ENCODE results near the gene EFR3B. TPM values are rescaled to one million over a fixed set of nuclear protein-coding genes. Genes with fewer than 3 reads are reported as not detected.
"Not testable (repeated sequence)": the region's sequence is repeated elsewhere in the genome, so short reads cannot be mapped to it uniquely, and the experiment has no call there.

The EFR3B gene
- total RNA-seq, 1 donor from 2014 or later, result 17.2 TPM

DNA sequence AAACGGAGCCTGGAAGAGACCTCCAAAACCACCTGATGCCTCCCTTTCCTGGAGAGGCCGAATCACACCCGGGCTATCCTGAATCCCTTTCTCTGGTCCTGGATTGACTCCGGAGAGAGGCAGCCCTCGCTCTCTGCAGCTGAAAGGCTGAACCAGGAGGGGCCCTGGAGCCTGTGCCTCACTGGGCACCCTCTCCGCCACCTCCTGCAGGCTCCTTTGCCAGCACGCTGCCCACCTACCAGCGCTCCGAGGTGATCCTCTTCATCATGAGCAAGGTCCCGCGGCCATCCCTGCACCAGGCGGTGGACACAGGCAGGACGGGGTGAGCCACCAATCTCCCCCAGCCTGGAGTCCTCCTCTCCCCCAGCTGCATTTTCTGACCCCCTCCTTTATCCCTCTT, 90.8 kb downstream of the EFR3B start:
- Histone ChIP-seq H3K4me2 (peak overlapping the region; percentile 80), H3K4me1 (peaks cover 22% of the 10 kb centered on the region), H3K9ac (no peak overlapping the region), H3K9me3 (ENCODE audit: low read depth) (no peaks in the 10 kb centered on the region), H3F3A (ENCODE audit: low read depth) (peaks cover 29% of the 10 kb centered on the region), H3K4me3 (peak overlapping the region; percentile 22), H3K79me2 (ENCODE audit: low read depth) (no peaks in the 10 kb centered on the region), H2AFZ (replicated peaks) (no peak overlapping the region), H3K27ac (peak overlapping the region; percentile 86), H3K36me3 (no peaks in the 10 kb centered on the region), H3K27me3 (peaks cover 8% of the 10 kb centered on the region), H4K20me1 (ENCODE audit: low read depth) (peaks cover 4% of the 10 kb centered on the region)
- H3K27ac Mint-ChIP-seq, result no peak overlapping the region
- peaks cover 27% of the 10 kb centered on the region for H3K36me3 Mint-ChIP-seq
- peaks cover 6% of the 10 kb centered on the region for H3K27me3 Mint-ChIP-seq (ENCODE audit: insufficient read depth, low read depth)
- peaks cover 8% of the 10 kb centered on the region for H3K4me1 Mint-ChIP-seq
- no peak overlapping the region for H3K4me3 Mint-ChIP-seq
- no peak for DNase-seq (ENCODE audit: low spot score)
- no peaks in the 10 kb centered on the region for H3K9me3 Mint-ChIP-seq
- TF ChIP-seq EZH2 (IDR thresholded peaks at IDR 0.05) (no peak), EZH2phosphoT487 (IDR thresholded peaks at IDR 0.05) (no peak)
- TF ChIP-seq, protein P1, sequence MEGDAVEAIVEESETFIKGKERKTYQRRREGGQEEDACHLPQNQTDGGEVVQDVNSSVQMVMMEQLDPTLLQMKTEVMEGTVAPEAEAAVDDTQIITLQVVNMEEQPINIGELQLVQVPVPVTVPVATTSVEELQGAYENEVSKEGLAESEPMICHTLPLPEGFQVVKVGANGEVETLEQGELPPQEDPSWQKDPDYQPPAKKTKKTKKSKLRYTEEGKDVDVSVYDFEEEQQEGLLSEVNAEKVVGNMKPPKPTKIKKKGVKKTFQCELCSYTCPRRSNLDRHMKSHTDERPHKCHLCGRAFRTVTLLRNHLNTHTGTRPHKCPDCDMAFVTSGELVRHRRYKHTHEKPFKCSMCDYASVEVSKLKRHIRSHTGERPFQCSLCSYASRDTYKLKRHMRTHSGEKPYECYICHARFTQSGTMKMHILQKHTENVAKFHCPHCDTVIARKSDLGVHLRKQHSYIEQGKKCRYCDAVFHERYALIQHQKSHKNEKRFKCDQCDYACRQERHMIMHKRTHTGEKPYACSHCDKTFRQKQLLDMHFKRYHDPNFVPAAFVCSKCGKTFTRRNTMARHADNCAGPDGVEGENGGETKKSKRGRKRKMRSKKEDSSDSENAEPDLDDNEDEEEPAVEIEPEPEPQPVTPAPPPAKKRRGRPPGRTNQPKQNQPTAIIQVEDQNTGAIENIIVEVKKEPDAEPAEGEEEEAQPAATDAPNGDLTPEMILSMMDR (IDR thresholded peaks at IDR 0.05), result no peak

DNA sequence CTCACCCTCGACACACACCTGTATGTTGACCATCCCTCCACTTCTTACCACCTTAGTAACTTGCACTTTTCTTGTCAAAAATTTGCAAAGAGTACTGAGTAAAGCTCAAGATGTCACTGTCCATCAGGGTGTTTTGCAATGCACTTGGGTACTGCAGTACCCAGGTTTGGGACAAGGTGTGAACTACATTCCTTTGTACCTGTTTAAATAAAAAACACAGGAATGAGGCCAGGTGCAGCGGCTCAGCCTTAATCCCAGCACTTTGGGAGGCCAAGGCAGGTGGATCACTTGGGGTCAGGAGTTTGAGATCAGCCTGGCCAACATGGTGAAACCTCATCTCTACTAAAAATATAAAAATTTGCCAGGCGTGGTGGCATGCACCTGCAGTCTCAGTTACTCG, 98.7 kb downstream of the EFR3B start:
- not testable (repeated sequence) for H3F3A ChIP-seq (ENCODE audit: low read depth); H3K4me3 ChIP-seq; H3K9ac ChIP-seq; H3K79me2 ChIP-seq (ENCODE audit: low read depth); H3K4me1 Mint-ChIP-seq; H3K27me3 ChIP-seq; H3K4me3 Mint-ChIP-seq; H4K20me1 ChIP-seq (ENCODE audit: low read depth); DNase-seq (ENCODE audit: low spot score); H3K4me2 ChIP-seq; H3K27ac ChIP-seq; H3K4me1 ChIP-seq; H3K9me3 ChIP-seq (ENCODE audit: low read depth); H3K36me3 ChIP-seq; H3K27me3 Mint-ChIP-seq (ENCODE audit: insufficient read depth, low read depth); H3K9me3 Mint-ChIP-seq; H2AFZ ChIP-seq (replicated peaks); H3K27ac Mint-ChIP-seq
- peaks cover 23% of the 10 kb centered on the region for H3K36me3 Mint-ChIP-seq

DNA sequence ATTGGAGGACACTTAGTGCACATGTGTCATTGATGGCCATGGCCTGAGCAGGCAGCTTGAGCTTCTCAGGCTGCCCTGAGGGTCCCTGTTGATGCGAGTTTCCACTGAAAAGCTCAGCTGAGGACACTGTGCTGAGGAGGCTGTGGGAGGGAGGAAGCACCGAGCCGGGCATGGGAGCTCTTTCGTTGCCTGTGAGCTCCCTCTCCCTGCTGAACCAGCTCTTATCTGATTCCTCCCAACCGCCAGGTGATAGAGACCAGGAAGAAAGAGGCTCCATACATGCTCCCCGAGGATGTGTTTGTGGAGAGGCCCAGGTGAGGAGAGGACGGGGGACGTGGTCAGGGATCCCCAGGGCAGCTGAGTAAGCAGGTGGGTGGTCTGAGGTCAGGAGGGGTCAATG, 99.2 kb downstream of the EFR3B start:
- Mint-ChIP-seq H3K4me3 (no peak overlapping the region), H3K36me3 (peaks cover 22% of the 10 kb centered on the region), H3K9me3 (no peaks in the 10 kb centered on the region), H3K4me1 (no peaks in the 10 kb centered on the region), H3K27ac (no peak overlapping the region), H3K27me3 (ENCODE audit: insufficient read depth, low read depth) (peaks cover 4% of the 10 kb centered on the region)
- H2AFZ ChIP-seq (replicated peaks), result no peak overlapping the region
- TF ChIP-seq, protein P1 (IDR thresholded peaks at IDR 0.05), result no peak
- TF ChIP-seq EZH2 (IDR thresholded peaks at IDR 0.05) (no peak), EZH2phosphoT487 (IDR thresholded peaks at IDR 0.05) (no peak)
- no peaks in the 10 kb centered on the region for H3K4me1 ChIP-seq
- H3K79me2 ChIP-seq (ENCODE audit: low read depth), result no peaks in the 10 kb centered on the region
- H3K36me3 ChIP-seq, result no peaks in the 10 kb centered on the region
- no peak overlapping the region for H3K9ac ChIP-seq
- H3K4me2 ChIP-seq, result no peak overlapping the region
- no peaks in the 10 kb centered on the region for H3F3A ChIP-seq (ENCODE audit: low read depth)
- H3K9me3 ChIP-seq (ENCODE audit: low read depth), result no peaks in the 10 kb centered on the region
- no peaks in the 10 kb centered on the region for H4K20me1 ChIP-seq (ENCODE audit: low read depth)
- H3K4me3 ChIP-seq, result no peak overlapping the region
- H3K27ac ChIP-seq, result no peak overlapping the region
- no peak for DNase-seq (ENCODE audit: low spot score)
- H3K27me3 ChIP-seq, result no peaks in the 10 kb centered on the region

DNA sequence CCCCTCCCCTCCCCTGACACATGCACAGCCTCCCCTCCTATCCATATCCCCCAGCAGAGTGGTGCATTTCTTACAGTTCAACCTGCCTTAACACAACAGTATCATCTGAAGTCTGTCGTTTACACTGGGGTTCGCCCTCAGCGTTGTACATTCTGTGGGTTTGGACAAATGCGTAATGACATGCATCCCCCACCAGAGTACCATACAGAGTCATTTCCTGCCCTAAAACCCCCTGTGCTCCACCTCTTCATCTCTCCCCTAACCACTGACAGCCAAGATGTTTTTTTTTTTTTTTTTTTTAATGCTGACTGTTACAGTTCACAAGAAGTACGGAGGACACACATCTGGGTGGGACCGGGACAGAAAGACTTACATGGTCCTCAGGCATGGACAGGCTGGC, 103.9 kb downstream of the EFR3B start:
- no peak overlapping the region for H2AFZ ChIP-seq (replicated peaks)
- H3K9ac ChIP-seq, result no peak overlapping the region
- no peaks in the 10 kb centered on the region for H3K9me3 ChIP-seq (ENCODE audit: low read depth)
- TF ChIP-seq EZH2 (IDR thresholded peaks at IDR 0.05) (no peak), EZH2phosphoT487 (IDR thresholded peaks at IDR 0.05) (no peak)
- TF ChIP-seq, protein P1 (IDR thresholded peaks at IDR 0.05), result no peak
- peaks cover 26% of the 10 kb centered on the region for H3K36me3 Mint-ChIP-seq
- H3K4me1 ChIP-seq, result no peaks in the 10 kb centered on the region
- H3K9me3 Mint-ChIP-seq, result no peaks in the 10 kb centered on the region
- no peak overlapping the region for H3K4me2 ChIP-seq
- H3K27ac Mint-ChIP-seq, result no peak overlapping the region
- H3K27me3 Mint-ChIP-seq (ENCODE audit: insufficient read depth, low read depth), result peaks cover 4% of the 10 kb centered on the region
- H3K27me3 ChIP-seq, result no peaks in the 10 kb centered on the region
- no peak for DNase-seq (ENCODE audit: low spot score)
- no peak overlapping the region for H3K27ac ChIP-seq
- no peaks in the 10 kb centered on the region for H3K4me1 Mint-ChIP-seq
- no peaks in the 10 kb centered on the region for H3K36me3 ChIP-seq
- no peaks in the 10 kb centered on the region for H4K20me1 ChIP-seq (ENCODE audit: low read depth)
- no peaks in the 10 kb centered on the region for H3F3A ChIP-seq (ENCODE audit: low read depth)
- no peaks in the 10 kb centered on the region for H3K79me2 ChIP-seq (ENCODE audit: low read depth)
- H3K4me3 Mint-ChIP-seq, result no peak overlapping the region
- H3K4me3 ChIP-seq, result no peak overlapping the region

Data from neural progenitor cell (in vitro differentiated cells).